HepG2 (cell line): ENCODE data around the gene BBS1. TPM values are rescaled to one million over a fixed set of nuclear protein-coding genes. Genes with fewer than 3 reads are reported as not detected.

Experiments used
- HNRNPUL1 ChIP-seq: fragments of 200-400 bp; formaldehyde crosslinking; IDR thresholded peaks from 2 replicates; pipeline ENCODE4 v1.6.1; 2017; ENCODE audit warnings: low read depth, mild to moderate bottlenecking, low read length, moderate library complexity
- IRF9 ChIP-seq: sonication (generic); formaldehyde crosslinking; IDR thresholded peaks from 2 replicates; pipeline ENCODE4 v1.8.0; 2022; ENCODE audit warnings: missing genetic modification reagents, mild to moderate bottlenecking, borderline replicate concordance
- ISX ChIP-seq: sonication (generic); formaldehyde crosslinking; conservative IDR thresholded peaks from 2 replicates; pipeline ENCODE4 v1.5.0; 2020; ENCODE audit warnings: missing genetic modification reagents
- KLF15 ChIP-seq: sonication (generic); formaldehyde crosslinking; IDR thresholded peaks from 2 replicates; pipeline ENCODE4 v1.8.1; 2023; ENCODE audit warnings: borderline replicate concordance, mild to moderate bottlenecking, inconsistent platforms, missing genetic modification reagents, mixed read lengths
- MAZ ChIP-seq, 2 experiments: sonication (generic) in 1 of 2; formaldehyde crosslinking in 1 of 2; IDR thresholded peaks; 2 replicates each; pipeline versions ENCODE4 v1.5.0 to v1.6.1; 2012 to 2020; ENCODE audit warnings: low read depth in 2 of 2, mild to moderate bottlenecking in 2 of 2, borderline replicate concordance in 1 of 2, improper control_type of control experiment in 1 of 2, low read length in 1 of 2, missing genetic modification reagents in 1 of 2, moderate library complexity in 1 of 2
- MEIS1 ChIP-seq: sonication (generic); formaldehyde crosslinking; IDR thresholded peaks from 2 replicates; pipeline ENCODE4 v1.9.0; 2021; ENCODE audit warnings: mild to moderate bottlenecking, missing genetic modification reagents, moderate library complexity, borderline replicate concordance
- NCOA5 ChIP-seq: sonication (generic); formaldehyde crosslinking; IDR thresholded peaks from 2 replicates; pipeline ENCODE4 v1.4.0; 2020; ENCODE audit warnings: missing genetic modification reagents
- RBM39 ChIP-seq: fragments of 200-400 bp; formaldehyde crosslinking; IDR thresholded peaks from one replicate; pipeline ENCODE4 v1.6.1; 2018; ENCODE audit warnings: antibody characterized with exemption, mild to moderate bottlenecking, low read depth, low read length; ENCODE audit not compliant: poor library complexity, severe bottlenecking
- SSRP1 ChIP-seq: IDR thresholded peaks from 2 replicates; pipeline ENCODE4 v1.6.1; 2016; ENCODE audit warnings: control low read depth
- TEAD2 ChIP-seq: sonication (generic); formaldehyde crosslinking; IDR thresholded peaks from 2 replicates; pipeline ENCODE4 v1.9.0; 2021; ENCODE audit warnings: missing genetic modification reagents
- TMF1 ChIP-seq: sonication (generic); formaldehyde crosslinking; IDR thresholded peaks from 2 replicates; pipeline ENCODE4 v1.8.1; 2022; ENCODE audit warnings: low read depth, missing genetic modification reagents
- ZFX ChIP-seq: sonication (generic); formaldehyde crosslinking; IDR thresholded peaks from 2 replicates; pipeline ENCODE4 v1.4.0; 2020; ENCODE audit warnings: mild to moderate bottlenecking, low read depth, missing genetic modification reagents, moderate library complexity
- ZIK1 ChIP-seq: sonication (generic); formaldehyde crosslinking; IDR thresholded peaks from 2 replicates; pipeline ENCODE4 v1.5.0; 2020; ENCODE audit warnings: mild to moderate bottlenecking, low read depth, missing genetic modification reagents, borderline replicate concordance
- ZNF260 ChIP-seq: sonication (generic); formaldehyde crosslinking; IDR thresholded peaks from 2 replicates; pipeline ENCODE4 v1.4.0; 2020; ENCODE audit warnings: missing genetic modification reagents, low read depth, mild to moderate bottlenecking, borderline replicate concordance
- ZNF577 ChIP-seq: sonication (generic); formaldehyde crosslinking; IDR thresholded peaks from 2 replicates; pipeline ENCODE4 v1.4.0; 2020; ENCODE audit warnings: mild to moderate bottlenecking, low read depth, missing genetic modification reagents, borderline replicate concordance
- ZNF598 ChIP-seq: sonication (generic); formaldehyde crosslinking; IDR thresholded peaks from 2 replicates; pipeline ENCODE4 v1.5.1; 2020; ENCODE audit warnings: mild to moderate bottlenecking, missing genetic modification reagents, borderline replicate concordance
- ZNF709 ChIP-seq: sonication (generic); formaldehyde crosslinking; IDR thresholded peaks from 2 replicates; pipeline ENCODE4 v1.5.0; 2020; ENCODE audit warnings: mild to moderate bottlenecking, missing genetic modification reagents
- ZNF773 ChIP-seq: sonication (generic); formaldehyde crosslinking; IDR thresholded peaks from 2 replicates; pipeline ENCODE4 v1.4.0; 2020; ENCODE audit warnings: missing genetic modification reagents, borderline replicate concordance
- ZNF883 ChIP-seq: sonication (generic); formaldehyde crosslinking; IDR thresholded peaks from 2 replicates; pipeline ENCODE4 v1.5.1; 2020; ENCODE audit warnings: mild to moderate bottlenecking, missing genetic modification reagents; ENCODE audit errors: not compliant biosample characterization
- polyA plus RNA-seq, 8 experiments: library from polyadenylated mRNA; depleted of rRNA in 3 of 8; stranded (reverse) in 7 of 8; unstranded in 1 of 8; fragments of >200 nt; fragmentation: Illumina TruSeq in 4 of 8; extraction: Trizol in 4 of 8; gene quantifications; 2 replicates each; pipeline versions ENCODE4 v1.2.1 to v1.2.3, GENCODE V29; 2011 to 2016; ENCODE audit warnings: low read depth in 4 of 8, missing spikeins in 1 of 8, mixed read lengths in 1 of 8; ENCODE audit not compliant: insufficient read depth in 1 of 8
- total RNA-seq, 5 experiments: library from RNA; depleted of rRNA; stranded (reverse); fragments of >200 nt; fragmentation: Illumina TruSeq; extraction: Trizol; gene quantifications; 2 replicates each; pipeline ENCODE4 v1.2.3, GENCODE V29; 2016; ENCODE audit warnings: low read depth in 1 of 5
- TF ChIP-seq, protein P1 (sequence below): sonication (generic); formaldehyde crosslinking; IDR thresholded peaks from 2 replicates; pipeline ENCODE4 v1.4.0; 2020; ENCODE audit warnings: missing genetic modification reagents, borderline replicate concordance
- TF ChIP-seq, protein P2 (sequence below): sonication (generic); formaldehyde crosslinking; IDR thresholded peaks from 2 replicates; pipeline ENCODE4; 2020; ENCODE audit warnings: missing genetic modification reagents, mild to moderate bottlenecking, borderline replicate concordance

The BBS1 gene
- total and polyA plus RNA-seq, 2 of the 13 experiments (the other 11 are each of a cell fraction or from before 2014, with no cell fraction given): 11.7 to 14.1 TPM

DNA sequence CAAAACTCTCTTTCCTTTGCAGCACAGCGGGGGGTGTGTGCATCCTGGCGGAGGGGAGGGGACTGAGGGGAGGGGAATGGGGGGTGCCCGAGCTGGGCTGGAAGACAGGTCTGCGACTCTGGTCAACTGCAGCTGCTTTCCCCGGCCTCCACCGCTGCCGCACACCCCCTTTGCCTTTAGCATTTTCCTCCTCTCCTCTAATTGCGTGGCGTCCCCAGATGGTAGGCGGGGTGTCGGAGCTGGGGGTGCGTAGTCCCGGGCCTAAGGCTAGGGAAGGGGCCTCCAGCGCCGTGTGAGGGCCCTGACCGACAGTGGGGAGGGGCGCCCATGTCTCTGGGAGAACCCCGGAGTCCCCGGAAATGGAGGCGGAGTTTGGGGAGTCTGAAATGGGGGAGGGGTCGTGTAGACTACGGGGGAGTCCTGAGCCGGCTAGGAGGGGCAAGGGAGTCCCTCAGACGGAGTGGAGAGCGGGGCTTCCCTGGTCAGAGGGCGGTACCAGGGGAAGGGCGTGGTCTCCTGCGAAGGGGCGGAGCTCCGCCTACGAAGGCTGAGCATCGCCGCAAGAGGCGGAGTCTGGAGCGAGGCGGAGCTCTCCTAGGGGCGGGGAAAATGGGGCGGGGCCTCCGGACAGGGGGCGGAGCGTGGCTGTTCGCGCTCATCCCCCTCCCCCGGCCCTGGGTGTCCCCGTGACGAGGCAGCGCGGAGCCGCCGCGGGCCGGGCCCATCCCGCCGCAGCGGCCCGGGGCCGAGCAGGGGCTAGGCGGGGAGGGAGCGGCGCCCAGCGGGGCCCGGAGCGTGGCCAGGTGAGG, 44.0 kb upstream of the BBS1 start, which contains the start of gene PELI3 (continued):
- TF ChIP-seq KLF15 (CRISPR knock-in tag) (no peak), ZIK1 (CRISPR knock-in tag) (no peak), SSRP1 (CRISPR knock-in tag) (no peak), TMF1 (CRISPR knock-in tag) (no peak), MAZ (IDR thresholded peaks at IDR 0.05; ENCODE audit: borderline replicate concordance, low read depth, low read length) (no peak; the same call in none of the 2 replicates), MAZ (CRISPR knock-in tag; IDR thresholded peaks at IDR 0.05; ENCODE audit: low read depth) (peak; percentile 74), HNRNPUL1 (no peak), RBM39 (no peak), MEIS1 (CRISPR knock-in tag) (no peak), ISX (no peak), TEAD2 (no peak), ZNF883 (no peak), NCOA5 (no peak), ZNF773 (CRISPR knock-in tag) (no peak), ZNF709 (CRISPR knock-in tag) (no peak), ZNF577 (CRISPR knock-in tag) (no peak), ZFX (CRISPR knock-in tag) (peak; percentile 79), ZNF260 (no peak), IRF9 (CRISPR knock-in tag) (no peak), ZNF598 (CRISPR knock-in tag) (no peak)
- TF ChIP-seq, protein P1, sequence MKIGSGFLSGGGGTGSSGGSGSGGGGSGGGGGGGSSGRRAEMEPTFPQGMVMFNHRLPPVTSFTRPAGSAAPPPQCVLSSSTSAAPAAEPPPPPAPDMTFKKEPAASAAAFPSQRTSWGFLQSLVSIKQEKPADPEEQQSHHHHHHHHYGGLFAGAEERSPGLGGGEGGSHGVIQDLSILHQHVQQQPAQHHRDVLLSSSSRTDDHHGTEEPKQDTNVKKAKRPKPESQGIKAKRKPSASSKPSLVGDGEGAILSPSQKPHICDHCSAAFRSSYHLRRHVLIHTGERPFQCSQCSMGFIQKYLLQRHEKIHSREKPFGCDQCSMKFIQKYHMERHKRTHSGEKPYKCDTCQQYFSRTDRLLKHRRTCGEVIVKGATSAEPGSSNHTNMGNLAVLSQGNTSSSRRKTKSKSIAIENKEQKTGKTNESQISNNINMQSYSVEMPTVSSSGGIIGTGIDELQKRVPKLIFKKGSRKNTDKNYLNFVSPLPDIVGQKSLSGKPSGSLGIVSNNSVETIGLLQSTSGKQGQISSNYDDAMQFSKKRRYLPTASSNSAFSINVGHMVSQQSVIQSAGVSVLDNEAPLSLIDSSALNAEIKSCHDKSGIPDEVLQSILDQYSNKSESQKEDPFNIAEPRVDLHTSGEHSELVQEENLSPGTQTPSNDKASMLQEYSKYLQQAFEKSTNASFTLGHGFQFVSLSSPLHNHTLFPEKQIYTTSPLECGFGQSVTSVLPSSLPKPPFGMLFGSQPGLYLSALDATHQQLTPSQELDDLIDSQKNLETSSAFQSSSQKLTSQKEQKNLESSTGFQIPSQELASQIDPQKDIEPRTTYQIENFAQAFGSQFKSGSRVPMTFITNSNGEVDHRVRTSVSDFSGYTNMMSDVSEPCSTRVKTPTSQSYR: no peak; the same call in 1 of the 2 replicates
- TF ChIP-seq, protein P2, sequence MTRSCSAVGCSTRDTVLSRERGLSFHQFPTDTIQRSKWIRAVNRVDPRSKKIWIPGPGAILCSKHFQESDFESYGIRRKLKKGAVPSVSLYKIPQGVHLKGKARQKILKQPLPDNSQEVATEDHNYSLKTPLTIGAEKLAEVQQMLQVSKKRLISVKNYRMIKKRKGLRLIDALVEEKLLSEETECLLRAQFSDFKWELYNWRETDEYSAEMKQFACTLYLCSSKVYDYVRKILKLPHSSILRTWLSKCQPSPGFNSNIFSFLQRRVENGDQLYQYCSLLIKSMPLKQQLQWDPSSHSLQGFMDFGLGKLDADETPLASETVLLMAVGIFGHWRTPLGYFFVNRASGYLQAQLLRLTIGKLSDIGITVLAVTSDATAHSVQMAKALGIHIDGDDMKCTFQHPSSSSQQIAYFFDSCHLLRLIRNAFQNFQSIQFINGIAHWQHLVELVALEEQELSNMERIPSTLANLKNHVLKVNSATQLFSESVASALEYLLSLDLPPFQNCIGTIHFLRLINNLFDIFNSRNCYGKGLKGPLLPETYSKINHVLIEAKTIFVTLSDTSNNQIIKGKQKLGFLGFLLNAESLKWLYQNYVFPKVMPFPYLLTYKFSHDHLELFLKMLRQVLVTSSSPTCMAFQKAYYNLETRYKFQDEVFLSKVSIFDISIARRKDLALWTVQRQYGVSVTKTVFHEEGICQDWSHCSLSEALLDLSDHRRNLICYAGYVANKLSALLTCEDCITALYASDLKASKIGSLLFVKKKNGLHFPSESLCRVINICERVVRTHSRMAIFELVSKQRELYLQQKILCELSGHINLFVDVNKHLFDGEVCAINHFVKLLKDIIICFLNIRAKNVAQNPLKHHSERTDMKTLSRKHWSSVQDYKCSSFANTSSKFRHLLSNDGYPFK (CRISPR knock-in tag): 0 out of 2 replicates have a peak, but pooled peaks have one; percentile 28
